Endothelial cell of umbilical vein (primary cell): Measurements from ENCODE around the gene SLMAP. TPM values are rescaled to one million over a fixed set of nuclear protein-coding genes. Genes with fewer than 3 reads are reported as not detected.

Experiments used
- BruUV-seq: library from RNA; stranded (reverse); fragments of 400-500 nt; replicated peaks from 2 replicates; lab custom pipeline; 2021; lab: Mats Ljungman, UMichigan
- CTCF ChIA-PET: fragments of 300-600, 350-600 bp; sonication (Branson Sonifier 250); formaldehyde crosslinking; loops from one replicate; lab custom pipeline; 2021; ENCODE audit warnings: antibody characterized with exemption, inconsistent platforms; lab: Charles Lee
- POLR2A ChIA-PET: fragments of 300-600, 350-600 bp; sonication (Branson Sonifier 250); formaldehyde crosslinking; loops from one replicate; lab custom pipeline; 2021; ENCODE audit warnings: antibody characterized with exemption, inconsistent platforms; lab: Charles Lee
- DNase-seq: peaks from one replicate; pipeline ENCODE4 v3.0.0-alpha.2; 2011; ENCODE audit warnings: low read depth, low spot score
- FAIRE-seq: peaks from 2 replicates; lab custom pipeline; 2011; peaks lifted over from hg19 to GRCh38; lab: Jason Lieb, UNC
- H2AFZ ChIP-seq: 2 replicates; pipeline ENCODE4 v1.6.0; 2012; ENCODE audit warnings: low read depth, low read length, control low read depth, inconsistent platforms
- H3K27ac ChIP-seq: 2 replicates; pipeline ENCODE4 v1.5.1; 2011; ENCODE audit warnings: low read depth, mild to moderate bottlenecking, control low read depth, low read length, moderate library complexity; ENCODE audit not compliant: insufficient read depth
- H3K27me3 ChIP-seq, 2 experiments: 2 replicates each; pipeline versions ENCODE4 v1.6.0 to v1.6.1; 2011; ENCODE audit warnings: low read length in 2 of 2, mixed read lengths in 1 of 2; ENCODE audit not compliant: control insufficient read depth in 2 of 2, insufficient read depth in 2 of 2
- H3K36me3 ChIP-seq, 2 experiments: 2 replicates in 1 of 2; 3 replicates in 1 of 2; pipeline ENCODE4 v1.5.1; 2011; ENCODE audit warnings: low read length in 2 of 2, mild to moderate bottlenecking in 1 of 2, moderate library complexity in 1 of 2; ENCODE audit not compliant: control insufficient read depth in 2 of 2, insufficient read depth in 2 of 2; ENCODE audit errors: extremely low read depth in 1 of 2
- H3K4me1 ChIP-seq: 3 replicates; pipeline ENCODE4 v1.5.1; 2011; ENCODE audit warnings: mild to moderate bottlenecking, low read length; ENCODE audit not compliant: control insufficient read depth, insufficient read depth; ENCODE audit errors: extremely low read depth
- H3K4me2 ChIP-seq: 2 replicates; pipeline ENCODE4 v1.6.1; 2011; ENCODE audit warnings: low read length, control low read depth, mixed read lengths; ENCODE audit not compliant: insufficient read depth
- H3K4me3 ChIP-seq, 3 experiments: fragments of 200-600 bp in 1 of 3; sonication (generic), shearing (Covaris generic) in 1 of 3; replicated peaks in 1 of 3; 2 replicates each; pipeline ENCODE4 v1.5.1; 2011 to 2016; ENCODE audit warnings: control low read depth in 3 of 3, low read length in 3 of 3, mild to moderate bottlenecking in 2 of 3, inconsistent platforms in 1 of 3, low read depth in 1 of 3, moderate library complexity in 1 of 3; ENCODE audit not compliant: insufficient read depth in 1 of 3
- H3K79me2 ChIP-seq: 2 replicates; pipeline ENCODE4 v1.6.0; 2012; ENCODE audit warnings: low read length, inconsistent platforms; ENCODE audit not compliant: control insufficient read depth, insufficient read depth
- H3K9ac ChIP-seq: replicated peaks from 2 replicates; pipeline ENCODE3; 2011; ENCODE audit warnings: low read length, control low read depth; ENCODE audit not compliant: insufficient read depth; ENCODE audit errors: extremely low read depth
- H3K9me1 ChIP-seq: replicated peaks from 3 replicates; pipeline ENCODE4 v1.6.0; 2011; ENCODE audit warnings: mild to moderate bottlenecking, low read length; ENCODE audit not compliant: control insufficient read depth, insufficient read depth; ENCODE audit errors: extremely low read depth
- H3K9me3 ChIP-seq: replicated peaks from 2 replicates; pipeline ENCODE4 v1.5.1; 2012; ENCODE audit warnings: low read length, inconsistent platforms; ENCODE audit not compliant: control insufficient read depth, insufficient read depth
- H4K20me1 ChIP-seq: replicated peaks from 2 replicates; pipeline ENCODE3; 2011; ENCODE audit warnings: mild to moderate bottlenecking, low read length; ENCODE audit not compliant: control insufficient read depth, insufficient read depth; ENCODE audit errors: extremely low read depth
- EZH2 ChIP-seq: IDR thresholded peaks from 2 replicates; pipeline ENCODE4 v1.6.1; 2012; ENCODE audit warnings: borderline replicate concordance, low read depth, mild to moderate bottlenecking, moderate library complexity, low read length, inconsistent platforms; ENCODE audit not compliant: severe bottlenecking
- FOS ChIP-seq: IDR thresholded peaks from 2 replicates; pipeline ENCODE4 v1.6.1; 2011; ENCODE audit warnings: mild to moderate bottlenecking, low read length, moderate library complexity, borderline replicate concordance; ENCODE audit not compliant: insufficient read depth
- GATA2 ChIP-seq: IDR thresholded peaks from 2 replicates; pipeline ENCODE4 v1.7.0; 2011; ENCODE audit warnings: low read depth, mild to moderate bottlenecking, moderate library complexity, mixed read lengths, low read length; ENCODE audit not compliant: insufficient read length, insufficient read depth
- JUN ChIP-seq: IDR thresholded peaks from 2 replicates; pipeline ENCODE4 v1.6.1; 2011; ENCODE audit warnings: borderline replicate concordance, low read depth; ENCODE audit not compliant: insufficient read length, insufficient read depth
- MAX ChIP-seq: IDR thresholded peaks from 2 replicates; pipeline ENCODE4 v1.6.1; 2011; ENCODE audit not compliant: insufficient read depth, insufficient read length
- POLR2A ChIP-seq: IDR thresholded peaks from 2 replicates; pipeline ENCODE4 v1.6.1; 2012; ENCODE audit warnings: low read depth, mild to moderate bottlenecking, control low read depth, low read length
- POLR2AphosphoS5 ChIP-seq: IDR thresholded peaks from 2 replicates; pipeline ENCODE4 v1.6.1; 2012; ENCODE audit warnings: low read depth, mild to moderate bottlenecking, control low read depth, low read length, moderate library complexity; ENCODE audit not compliant: insufficient read depth
- dilution Hi-C: fragments of 300-500 bp; cut with MboI; formaldehyde crosslinking; loops from one replicate; pipeline ENCODE4 v1.15.0; 2019; ENCODE audit warnings: low sequenced_read_pairs; ENCODE audit not compliant: extremely low pct_ligation_motif_present
- intact Hi-C: fragments of 100-400 bp; cut with micrococcal nuclease; formaldehyde crosslinking; loops from one replicate; pipeline ENCODE4 v1.10.0; 2022
- polyA plus RNA-seq, 4 experiments: library from polyadenylated mRNA; depleted of rRNA in 3 of 4; stranded (reverse) in 3 of 4; unstranded in 1 of 4; fragments of >200 nt; gene quantifications; 2 replicates each; pipeline versions ENCODE4 v1.2.1 to v1.2.3, GENCODE V29; 2011 to 2012; ENCODE audit warnings: missing spikeins in 1 of 4
- total RNA-seq: library from RNA; stranded (reverse); gene quantifications from 2 replicates; pipeline ENCODE4 v1.2.3, GENCODE V29; 2021

Gene SLMAP
- total and polyA plus RNA-seq, 2 donors (not counting 3 experiments of a cell fraction or from before 2014, with no cell fraction given): 9.8 to 54.7 TPM

- H4K20me1 ChIP-seq: peaks cover 5% of the 10 kb centered on the region
- H3K9me1 ChIP-seq: peaks cover 2% of the 10 kb centered on the region
- no peaks in the 10 kb centered on the region for H3K4me1 ChIP-seq
- no peaks in the 10 kb centered on the region for H3K36me3 ChIP-seq
- no peaks in the 10 kb centered on the region for H3K9me3 ChIP-seq
- intact Hi-C loops: loop anchor here (10.0 kb wide), 1 partner anchor 187 kb away; no protein-coding TSS in a partner anchor
- no peak for FAIRE-seq
- H3K4me2 ChIP-seq: no peak overlapping the region
- ChIA-PET CTCF (interaction anchor here (1.1 kb wide), 1 partner anchor 146 kb away, joined by 3 read pairs; no protein-coding TSS in a partner anchor), POLR2A (no interaction called here)
- H3K9ac ChIP-seq: no peak overlapping the region
- TF ChIP-seq MAX (no peak), POLR2A (no peak), JUN (no peak), GATA2 (no peak), FOS (no peak), EZH2 (no peak)
- BruUV-seq: no TSS peak
- no peak overlapping the region for H3K4me3 ChIP-seq
- peaks cover 28% of the 10 kb centered on the region for H3K79me2 ChIP-seq
- no peak overlapping the region for H2AFZ ChIP-seq
- no peaks in the 10 kb centered on the region for H3K27me3 ChIP-seq
- no peak overlapping the region for H3K27ac ChIP-seq
- dilution Hi-C loops: no loop called here
- DNase-seq: no peak
These were observed 65.7 kb downstream of the SLMAP start for GRCh38 chr3:57821765-57822164.

GRCh38 chr3:57822686-57823085 lies 66.6 kb downstream of the SLMAP start:
- BruUV-seq: no TSS peak
- FAIRE-seq: no peak
- DNase-seq: no peak
- H3K9me3 ChIP-seq: no peaks in the 10 kb centered on the region
- no peak overlapping the region for H3K27ac ChIP-seq
- dilution Hi-C loops: no loop called here
- no peak overlapping the region for H3K9ac ChIP-seq
- intact Hi-C loops: loop anchor here (10.0 kb wide), 1 partner anchor 188 kb away; no protein-coding TSS in a partner anchor
- no peaks in the 10 kb centered on the region for H3K4me1 ChIP-seq
- no peak overlapping the region for H2AFZ ChIP-seq
- peaks cover 2% of the 10 kb centered on the region for H3K9me1 ChIP-seq
- H3K79me2 ChIP-seq: peaks cover 34% of the 10 kb centered on the region
- peaks cover 7% of the 10 kb centered on the region for H4K20me1 ChIP-seq
- no peak for TF ChIP-seq POLR2AphosphoS5
- ChIA-PET POLR2A (no interaction called here), CTCF (no interaction called here)
- H3K36me3 ChIP-seq: no peaks in the 10 kb centered on the region
- H3K27me3 ChIP-seq: no peaks in the 10 kb centered on the region
- no peak overlapping the region for H3K4me2 ChIP-seq
- H3K4me3 ChIP-seq: no peak overlapping the region
